ENCODE results near the gene LIPH.
A peak's percentile ranks its signal among the peaks of the same experiment; 100 is the strongest.
"Not testable (repeated sequence)": the region's sequence is repeated elsewhere in the genome, so short reads cannot be mapped to it uniquely, and the experiment has no call there.

LIPH gene

DNA sequence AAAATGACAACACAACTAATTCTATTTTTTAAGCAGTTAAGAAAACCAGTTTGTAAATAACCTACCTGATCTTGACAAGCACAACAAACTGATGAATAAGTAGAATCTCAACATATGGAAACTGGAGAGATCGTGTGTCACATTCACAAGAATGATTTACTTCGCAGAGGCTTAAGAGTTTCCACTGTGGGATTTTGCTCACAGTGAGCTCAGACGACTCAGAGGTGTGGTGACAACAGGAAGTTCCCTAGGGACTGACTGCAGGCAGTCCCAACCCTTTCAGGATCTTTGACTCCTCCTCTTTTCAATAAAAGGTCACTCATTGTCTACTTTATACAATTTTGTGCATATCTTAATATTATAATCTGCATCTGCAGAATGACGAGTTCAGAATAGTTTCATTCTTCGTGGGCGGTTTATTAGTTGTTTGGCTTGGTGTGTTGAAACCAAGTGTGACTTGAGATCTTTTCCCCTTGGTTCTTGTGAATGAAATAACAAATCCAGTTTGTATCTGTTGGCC, at the start of gene LIPH:
LIPH (minus strand) TSS at position 231 of the 520 bp plus-strand sequence; CDS start at position 114, 117 bp downstream.
- Mint-ChIP-seq H3K4me3 (no peak within 1 kb of the TSS), H3K4me1 (peaks cover 8% of the 10 kb centered on the region), H3K27me3 (no peaks in the 10 kb centered on the region), H3K36me3 (no peaks in the 10 kb centered on the region), H3K27ac (no peak within 1 kb of the TSS), H3K9me3 (no peaks in the 10 kb centered on the region)

DNA sequence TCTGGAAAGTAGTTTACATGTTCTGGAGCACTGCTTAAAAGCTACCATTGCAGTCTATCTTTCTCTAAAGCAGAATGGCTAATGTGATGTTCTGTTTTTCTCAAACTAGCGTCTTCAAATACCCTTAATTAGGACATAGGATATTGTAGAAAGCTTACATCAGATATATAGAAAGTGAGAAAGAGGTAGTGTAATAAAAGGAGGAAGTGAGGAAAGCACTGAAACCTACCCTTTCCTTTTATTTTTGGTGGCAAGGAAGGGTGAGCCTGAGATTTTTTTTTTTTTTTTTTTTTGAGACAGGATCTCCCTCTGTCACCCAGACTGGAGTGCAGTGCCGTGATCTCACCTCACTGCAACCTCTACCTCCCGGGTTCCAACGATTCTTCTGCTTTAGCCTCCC, 43.1 kb upstream of the LIPH start:
- no peak overlapping the region for H3K4me3 Mint-ChIP-seq

GRCh38 chr3:185594073-185594472, 41.7 kb upstream of the LIPH start:
- H3K36me3 Mint-ChIP-seq, result peaks cover 5% of the 10 kb centered on the region
- no peak overlapping the region for H3K27ac Mint-ChIP-seq
- no peak overlapping the region for H3K4me3 Mint-ChIP-seq
- no peaks in the 10 kb centered on the region for H3K9me3 Mint-ChIP-seq
- H3K4me1 Mint-ChIP-seq, result peaks cover 21% of the 10 kb centered on the region
- H3K27me3 Mint-ChIP-seq, result no peaks in the 10 kb centered on the region

More for the DNA sequence above, 43.1 kb upstream of the LIPH start:
- Mint-ChIP-seq H3K36me3 (peaks cover 10% of the 10 kb centered on the region), H3K9me3 (no peaks in the 10 kb centered on the region), H3K4me1 (peaks cover 19% of the 10 kb centered on the region), H3K27me3 (no peaks in the 10 kb centered on the region), H3K27ac (no peak overlapping the region)

DNA sequence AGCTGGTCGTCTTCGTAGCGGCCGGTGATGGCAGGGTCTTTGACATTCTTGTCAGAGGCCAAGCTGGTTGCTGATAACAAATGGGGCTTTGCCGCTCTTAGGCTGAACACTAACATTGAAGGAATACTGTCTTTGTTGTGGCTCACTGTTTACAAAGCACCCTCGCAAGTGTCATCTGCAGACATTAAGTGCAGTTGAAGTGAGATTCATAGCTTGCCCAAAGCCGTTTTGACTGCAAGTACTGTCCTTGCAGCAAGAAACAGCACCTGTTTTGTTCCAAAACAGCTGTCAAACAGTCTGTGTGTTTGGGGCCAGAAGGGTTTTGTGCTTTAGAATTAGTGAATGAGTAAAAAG, 34.3 kb upstream of the LIPH start:
- Mint-ChIP-seq H3K27ac (peak overlapping the region; percentile 99), H3K4me3 (peak overlapping the region; percentile 91), H3K27me3 (no peaks in the 10 kb centered on the region), H3K36me3 (no peaks in the 10 kb centered on the region), H3K9me3 (no peaks in the 10 kb centered on the region), H3K4me1 (peaks cover 38% of the 10 kb centered on the region)

DNA sequence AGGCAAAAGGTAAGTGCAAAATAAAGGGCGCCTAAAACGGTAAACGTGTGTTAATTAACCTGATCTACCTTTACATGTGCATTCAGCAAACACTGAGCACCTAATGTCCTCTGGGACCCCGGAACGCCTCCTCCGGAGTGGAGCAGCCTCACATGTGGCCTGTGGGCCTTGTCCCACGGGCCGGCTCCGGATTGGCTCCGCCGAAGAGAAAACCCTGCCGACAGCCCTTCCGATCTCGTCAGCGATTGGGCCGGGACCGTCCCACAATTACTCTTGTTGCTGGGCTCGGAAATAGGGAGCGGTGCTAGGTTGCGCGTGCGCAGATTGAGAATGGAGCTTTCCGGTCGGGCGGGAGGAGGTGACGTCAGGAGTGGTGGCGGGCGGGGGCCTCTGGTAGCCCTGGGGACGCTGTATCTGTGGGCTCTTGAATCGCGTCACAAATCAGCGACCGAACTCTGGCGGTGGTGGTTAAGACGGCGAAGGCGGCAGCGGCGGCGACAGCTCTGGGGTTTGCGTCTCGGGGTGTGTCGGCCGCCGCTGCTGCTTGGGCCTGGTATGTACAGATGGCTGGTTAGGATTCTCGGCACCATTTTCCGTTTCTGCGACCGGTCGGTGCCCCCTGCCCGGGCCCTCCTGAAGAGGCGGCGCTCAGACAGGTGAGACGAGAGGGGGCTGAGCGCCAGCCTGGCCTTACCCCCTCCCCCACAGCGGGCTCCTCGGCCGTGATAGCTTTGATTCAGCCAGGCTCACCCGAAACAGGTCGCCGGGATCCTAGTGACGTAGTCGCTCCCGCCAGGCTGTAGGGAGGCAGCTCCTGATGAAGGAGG, 33.7 kb upstream of the LIPH start, which contains the start of gene SENP2:
SENP2 (plus strand) TSS at position 437 of the 827 bp plus-strand sequence; CDS start at position 556, 119 bp downstream.
- peak within 1 kb of the TSS; percentile 99 for H3K27ac Mint-ChIP-seq
- H3K36me3 Mint-ChIP-seq, result no peaks in the 10 kb centered on the region
- H3K9me3 Mint-ChIP-seq, result no peaks in the 10 kb centered on the region
- H3K4me1 Mint-ChIP-seq, result peaks cover 38% of the 10 kb centered on the region
- H3K27me3 Mint-ChIP-seq, result no peaks in the 10 kb centered on the region
- peak within 1 kb of the TSS; percentile 91 for H3K4me3 Mint-ChIP-seq

DNA sequence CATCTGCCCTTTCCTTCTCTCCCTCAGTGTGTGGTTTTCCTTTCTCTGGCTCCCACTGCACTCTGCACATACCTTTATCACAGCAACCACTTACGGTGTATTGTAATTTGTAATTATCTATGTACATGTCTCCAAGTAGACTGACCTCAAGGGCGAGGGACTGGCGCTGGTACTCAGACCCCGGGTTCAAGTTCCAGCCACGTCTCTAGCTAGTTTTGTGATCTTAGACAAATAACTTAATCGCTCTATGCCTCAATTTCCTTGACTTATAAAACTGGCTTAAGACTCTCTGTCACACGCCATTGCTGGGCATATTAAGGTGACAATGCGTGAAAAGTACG, 33.1 kb upstream of the LIPH start:
- Mint-ChIP-seq H3K27me3 (no peaks in the 10 kb centered on the region), H3K4me1 (peaks cover 38% of the 10 kb centered on the region), H3K9me3 (no peaks in the 10 kb centered on the region), H3K36me3 (no peaks in the 10 kb centered on the region), H3K4me3 (peak overlapping the region; percentile 91), H3K27ac (peak overlapping the region; percentile 99)

GRCh38 chr3:185584686-185585085, 32.3 kb upstream of the LIPH start:
- Mint-ChIP-seq H3K36me3 (no peaks in the 10 kb centered on the region), H3K27me3 (no peaks in the 10 kb centered on the region), H3K9me3 (no peaks in the 10 kb centered on the region), H3K4me3 (peak overlapping the region; percentile 62), H3K4me1 (peaks cover 37% of the 10 kb centered on the region), H3K27ac (peak overlapping the region; percentile 8)

DNA sequence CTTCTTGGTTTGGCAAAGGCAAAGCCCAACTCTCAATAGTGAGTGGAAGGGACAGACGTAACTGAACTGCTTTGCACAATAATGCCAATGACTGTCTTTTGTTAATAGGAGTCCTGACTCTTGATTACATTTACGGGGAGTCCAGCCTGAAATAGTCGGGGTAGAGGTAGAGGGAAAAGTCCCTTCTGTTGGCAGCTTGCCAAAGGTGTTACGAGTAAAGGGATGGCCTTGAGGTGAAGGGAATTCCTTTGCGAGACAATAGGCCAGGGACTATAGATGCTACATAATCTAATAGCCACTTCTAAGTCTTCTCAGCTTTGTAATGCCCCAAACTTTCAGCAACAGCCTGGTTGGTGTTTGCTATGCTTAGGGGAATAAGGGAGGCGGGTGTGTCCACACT, 31.5 kb upstream of the LIPH start:
- no peak overlapping the region for H3K27ac Mint-ChIP-seq
- H3K9me3 Mint-ChIP-seq, result no peaks in the 10 kb centered on the region
- peaks cover 29% of the 10 kb centered on the region for H3K4me1 Mint-ChIP-seq
- no peak overlapping the region for H3K4me3 Mint-ChIP-seq
- H3K27me3 Mint-ChIP-seq, result no peaks in the 10 kb centered on the region
- H3K36me3 Mint-ChIP-seq, result no peaks in the 10 kb centered on the region

GRCh38 chr3:185582871-185583270, 30.5 kb upstream of the LIPH start:
- Mint-ChIP-seq H3K9me3 (no peaks in the 10 kb centered on the region), H3K4me3 (no peak overlapping the region), H3K27ac (no peak overlapping the region), H3K4me1 (peaks cover 21% of the 10 kb centered on the region), H3K36me3 (no peaks in the 10 kb centered on the region), H3K27me3 (no peaks in the 10 kb centered on the region)

- H3K4me3 Mint-ChIP-seq, result no peak overlapping the region
- no peaks in the 10 kb centered on the region for H3K9me3 Mint-ChIP-seq
- H3K27ac Mint-ChIP-seq, result no peak overlapping the region
- no peaks in the 10 kb centered on the region for H3K27me3 Mint-ChIP-seq
- peaks cover 19% of the 10 kb centered on the region for H3K4me1 Mint-ChIP-seq
- H3K36me3 Mint-ChIP-seq, result no peaks in the 10 kb centered on the region
These were observed 29.8 kb upstream of the LIPH start for GRCh38 chr3:185582236-185582635.

DNA sequence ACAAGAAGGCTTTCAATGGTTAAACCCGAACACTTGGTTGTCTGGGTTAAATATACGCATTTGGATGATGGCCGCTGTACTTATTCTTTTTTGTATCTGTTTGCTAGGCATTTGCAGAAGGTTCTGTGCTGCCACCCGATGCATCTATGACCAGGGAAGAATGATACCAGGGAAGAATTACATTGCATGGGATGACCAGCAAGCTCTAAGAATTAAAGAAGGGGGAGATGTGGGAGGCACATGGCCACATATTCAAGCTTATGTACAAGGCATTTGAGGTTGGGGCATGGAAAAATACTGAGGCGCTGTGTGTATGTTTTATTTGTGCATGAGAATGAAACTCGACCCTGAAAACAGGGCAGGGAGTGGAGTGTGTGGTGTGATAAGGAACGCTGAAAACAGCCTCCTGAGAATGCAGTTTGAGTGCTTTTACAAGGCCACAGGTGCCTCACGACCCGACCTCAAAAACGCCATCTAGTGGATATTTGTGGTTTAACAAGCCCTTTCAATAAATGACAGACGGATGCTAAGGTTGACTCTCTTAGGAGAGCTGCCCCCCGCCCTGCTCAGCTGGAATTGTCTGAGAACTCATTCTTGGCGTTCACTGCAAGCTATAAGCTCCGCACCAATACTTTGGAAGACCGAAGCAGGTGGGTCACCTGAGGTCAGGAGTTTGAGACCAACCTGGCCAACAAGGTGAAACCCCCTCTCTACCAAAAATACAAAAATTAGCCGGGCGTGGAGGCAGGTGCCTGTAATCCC, 22.9 kb upstream of the LIPH start:
- H3K9me3 Mint-ChIP-seq, H3K36me3 Mint-ChIP-seq, H3K4me3 Mint-ChIP-seq, H3K4me1 Mint-ChIP-seq, H3K27me3 Mint-ChIP-seq: not testable (repeated sequence)
- peak overlapping the region; percentile 83 for H3K27ac Mint-ChIP-seq

DNA sequence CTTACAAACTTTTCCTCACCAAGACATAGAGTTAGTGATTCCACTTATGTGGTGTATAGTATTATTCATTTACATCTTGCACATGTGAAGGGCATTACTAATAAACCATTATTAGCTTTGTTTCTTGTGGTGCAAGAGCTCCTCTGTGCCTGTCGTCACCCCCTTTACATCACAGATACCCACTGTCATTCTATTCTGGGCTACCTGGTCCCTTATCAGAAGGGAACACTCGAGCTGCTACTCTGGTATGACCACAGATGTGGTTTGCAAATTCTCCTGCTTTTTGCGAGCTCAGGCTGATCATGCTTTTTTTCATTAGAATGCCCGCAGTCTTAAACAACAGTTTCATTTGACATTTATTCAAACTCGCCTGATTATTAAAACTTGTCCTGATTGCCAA, 19.8 kb upstream of the LIPH start:
- H3K27ac Mint-ChIP-seq, result no peak overlapping the region
- H3K27me3 Mint-ChIP-seq, result no peaks in the 10 kb centered on the region
- H3K4me1 Mint-ChIP-seq, result peaks cover 6% of the 10 kb centered on the region
- H3K9me3 Mint-ChIP-seq, result no peaks in the 10 kb centered on the region
- H3K4me3 Mint-ChIP-seq, result no peak overlapping the region
- H3K36me3 Mint-ChIP-seq, result no peaks in the 10 kb centered on the region

GRCh38 chr3:185561958-185562357, 9.6 kb upstream of the LIPH start:
- no peaks in the 10 kb centered on the region for H3K36me3 Mint-ChIP-seq
- H3K9me3 Mint-ChIP-seq, result no peaks in the 10 kb centered on the region
- peaks cover 26% of the 10 kb centered on the region for H3K4me1 Mint-ChIP-seq
- peaks cover 1% of the 10 kb centered on the region for H3K27me3 Mint-ChIP-seq
- peak overlapping the region; percentile 44 for H3K4me3 Mint-ChIP-seq
- H3K27ac Mint-ChIP-seq, result peak overlapping the region; percentile 74

DNA sequence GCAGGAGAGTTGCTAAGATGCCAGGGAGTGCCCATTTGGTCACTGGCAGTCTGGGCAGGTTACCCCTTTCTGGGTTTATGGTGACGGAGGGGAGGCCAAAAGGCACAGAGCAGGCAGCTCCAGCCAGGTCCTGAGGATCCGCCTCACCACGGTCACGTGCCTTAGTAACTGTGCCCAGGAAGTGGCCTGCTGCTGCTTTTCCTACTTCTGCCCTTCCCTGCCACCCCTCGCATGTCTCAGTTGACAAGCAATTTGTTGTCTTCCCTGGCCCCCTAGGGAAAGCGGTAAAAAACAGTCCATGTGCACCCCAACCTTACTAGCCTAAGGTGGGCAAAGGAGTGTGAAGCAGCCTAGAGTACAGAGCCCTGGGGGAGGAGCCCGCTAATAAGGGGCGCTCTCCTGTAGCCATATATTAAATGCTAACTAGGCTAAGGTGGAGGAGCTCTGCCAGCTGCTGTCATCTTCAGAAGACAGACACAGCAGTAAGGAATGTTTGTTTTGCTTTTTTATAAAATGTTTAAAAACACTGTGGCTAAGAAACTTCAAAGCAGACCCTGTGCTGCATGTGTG, 9.1 kb upstream of the LIPH start:
- H3K4me1 Mint-ChIP-seq, result peaks cover 26% of the 10 kb centered on the region
- no peak overlapping the region for H3K4me3 Mint-ChIP-seq
- H3K36me3 Mint-ChIP-seq, result no peaks in the 10 kb centered on the region
- peak overlapping the region; percentile 46 for H3K27ac Mint-ChIP-seq
- no peaks in the 10 kb centered on the region for H3K9me3 Mint-ChIP-seq
- peaks cover 1% of the 10 kb centered on the region for H3K27me3 Mint-ChIP-seq

- Mint-ChIP-seq H3K9me3 (no peaks in the 10 kb centered on the region), H3K36me3 (no peaks in the 10 kb centered on the region), H3K27ac (no peak overlapping the region), H3K4me3 (no peak overlapping the region), H3K27me3 (peaks cover 1% of the 10 kb centered on the region), H3K4me1 (peaks cover 26% of the 10 kb centered on the region)
These were observed 8.3 kb upstream of the LIPH start for GRCh38 chr3:185560676-185561075.

DNA sequence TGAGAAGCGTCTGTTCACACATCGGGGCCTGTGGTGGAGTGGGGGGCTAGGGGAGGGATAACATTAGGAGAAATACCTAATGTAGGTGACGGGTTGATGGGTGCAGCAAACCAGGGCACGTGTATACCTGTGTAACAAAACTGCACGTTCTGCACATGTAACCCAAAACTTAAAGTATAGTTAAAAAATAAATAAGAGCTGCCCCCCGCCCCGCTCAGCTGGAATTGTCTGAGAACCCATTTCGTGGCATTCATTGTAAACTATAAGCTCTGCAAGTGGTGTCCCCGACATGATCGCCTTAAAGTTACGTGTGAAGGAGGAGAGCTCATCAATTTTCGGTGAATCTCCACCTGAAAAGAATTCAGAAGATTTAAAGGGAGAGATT, 7.3 kb upstream of the LIPH start:
- Mint-ChIP-seq H3K4me3 (peak overlapping the region; percentile 15), H3K36me3 (no peaks in the 10 kb centered on the region), H3K4me1 (peaks cover 26% of the 10 kb centered on the region), H3K9me3 (no peaks in the 10 kb centered on the region), H3K27ac (no peak overlapping the region), H3K27me3 (peaks cover 1% of the 10 kb centered on the region)

All from activated naive CD4-positive, alpha-beta T cell treated with anti-CD3 and anti-CD28 coated beads, Interleukin-2, amount 50 U/mL, for 24 hours (primary cell).